ENCODE measurements around the gene STIM2.
A peak's percentile ranks its signal among the peaks of the same experiment; 100 is the strongest.
"Not testable (repeated sequence)": the region's sequence is repeated elsewhere in the genome, so short reads cannot be mapped to it uniquely, and the experiment has no call there.

STIM2 gene

DNA sequence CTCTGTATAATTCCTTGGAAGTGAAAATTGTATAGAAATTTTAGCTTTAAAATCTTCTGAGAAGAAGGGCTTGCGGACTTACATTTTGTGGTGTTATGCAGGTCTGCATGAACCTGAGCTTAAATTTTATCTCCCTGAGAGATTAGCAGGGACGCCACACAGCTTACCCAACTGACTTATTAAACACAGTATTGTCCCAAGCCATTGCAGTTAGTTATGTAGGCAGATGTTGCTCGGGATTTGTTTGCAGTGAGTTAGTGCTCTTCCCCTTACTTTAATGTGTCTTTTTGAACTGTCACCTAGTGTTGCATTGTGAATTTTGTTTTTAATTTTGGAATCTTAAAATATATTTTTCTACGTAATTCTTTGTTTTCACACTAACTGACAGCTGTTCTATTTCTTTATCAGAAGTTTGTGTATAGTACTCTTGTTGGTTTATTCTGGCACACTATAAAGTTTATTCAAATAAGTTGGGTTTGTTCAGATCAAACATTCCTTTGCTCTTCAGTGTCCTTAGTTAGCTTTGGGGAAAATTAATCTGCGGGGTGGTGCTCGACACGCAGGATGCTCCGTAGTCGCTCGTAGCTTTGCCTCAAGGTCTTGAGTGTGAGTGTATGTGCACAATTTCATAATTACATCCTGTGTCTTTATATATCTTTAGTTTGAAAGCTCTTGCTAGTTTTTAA is 145.4 kb downstream of the STIM2 start:
- no peak for DNase-seq

DNA sequence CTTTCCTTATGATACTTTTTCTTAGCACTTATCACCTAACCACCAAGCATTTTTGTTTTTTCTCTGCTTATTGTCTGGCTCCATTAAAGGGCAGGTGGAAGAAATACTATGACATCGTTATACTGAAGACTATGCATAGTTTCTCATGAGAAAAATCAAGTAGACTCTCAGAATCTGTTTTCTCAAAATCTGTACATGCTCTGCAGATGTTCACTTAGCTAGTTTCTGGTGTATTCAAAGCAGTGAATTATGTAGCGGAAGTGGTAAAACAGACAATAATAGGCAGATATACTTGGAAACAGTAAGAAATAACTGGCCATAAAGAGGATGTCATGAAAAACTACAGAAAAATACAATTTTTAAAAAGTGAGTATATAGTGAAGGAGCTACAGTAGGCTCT is 146.0 kb downstream of the STIM2 start:
- DNase-seq = no peak

DNA sequence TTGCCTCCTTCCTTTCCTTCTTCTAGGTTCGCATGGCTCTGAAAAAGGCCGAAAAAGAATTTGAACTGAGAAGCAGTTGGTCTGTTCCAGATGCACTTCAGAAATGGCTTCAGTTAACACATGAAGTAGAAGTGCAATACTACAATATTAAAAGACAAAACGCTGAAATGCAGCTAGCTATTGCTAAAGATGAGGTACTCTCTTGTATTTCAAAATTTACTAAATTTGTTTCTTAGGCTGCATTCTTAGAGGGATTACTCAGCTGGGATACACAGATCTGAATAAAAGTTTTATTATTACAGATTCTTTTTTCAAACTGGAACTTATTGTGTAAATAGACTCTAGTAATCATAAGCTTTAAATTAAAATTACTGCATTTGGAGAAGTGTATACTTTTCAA is 146.9 kb downstream of the STIM2 start:
- no peak for DNase-seq

DNA sequence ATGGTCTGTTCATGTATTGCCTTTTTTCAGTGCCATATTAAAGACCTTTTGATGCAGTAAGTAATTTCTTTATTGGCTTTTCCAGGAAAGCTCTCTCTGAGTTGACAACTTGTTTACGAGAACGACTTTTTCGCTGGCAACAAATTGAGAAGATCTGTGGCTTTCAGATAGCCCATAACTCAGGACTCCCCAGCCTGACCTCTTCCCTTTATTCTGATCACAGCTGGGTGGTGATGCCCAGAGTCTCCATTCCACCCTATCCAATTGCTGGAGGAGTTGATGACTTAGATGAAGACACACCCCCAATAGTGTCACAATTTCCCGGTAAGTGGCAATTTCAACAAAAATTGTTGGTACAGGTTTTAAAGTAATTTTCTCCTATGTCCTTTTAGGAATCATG is 148.0 kb downstream of the STIM2 start:
- DNase-seq = no peak

DNA sequence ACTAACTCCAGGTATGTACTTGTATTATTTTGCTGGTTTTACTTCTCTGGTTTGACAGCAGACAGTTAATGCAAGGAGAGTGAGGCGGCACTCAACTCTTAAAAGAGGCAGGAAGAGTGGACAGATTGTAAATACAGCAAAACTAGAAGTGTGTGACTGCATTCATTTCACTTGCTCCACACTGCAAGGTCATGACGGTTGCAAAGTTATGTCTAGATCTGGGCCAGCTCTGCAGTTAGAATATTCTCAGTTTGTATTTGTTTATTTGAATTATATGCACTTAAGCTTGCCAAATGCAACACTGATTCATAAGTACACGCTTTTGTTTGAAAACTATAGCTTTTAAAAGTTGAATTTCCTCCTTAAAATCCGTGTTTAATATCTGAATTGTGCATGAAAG is 148.9 kb downstream of the STIM2 start:
- no peak for DNase-seq

DNA sequence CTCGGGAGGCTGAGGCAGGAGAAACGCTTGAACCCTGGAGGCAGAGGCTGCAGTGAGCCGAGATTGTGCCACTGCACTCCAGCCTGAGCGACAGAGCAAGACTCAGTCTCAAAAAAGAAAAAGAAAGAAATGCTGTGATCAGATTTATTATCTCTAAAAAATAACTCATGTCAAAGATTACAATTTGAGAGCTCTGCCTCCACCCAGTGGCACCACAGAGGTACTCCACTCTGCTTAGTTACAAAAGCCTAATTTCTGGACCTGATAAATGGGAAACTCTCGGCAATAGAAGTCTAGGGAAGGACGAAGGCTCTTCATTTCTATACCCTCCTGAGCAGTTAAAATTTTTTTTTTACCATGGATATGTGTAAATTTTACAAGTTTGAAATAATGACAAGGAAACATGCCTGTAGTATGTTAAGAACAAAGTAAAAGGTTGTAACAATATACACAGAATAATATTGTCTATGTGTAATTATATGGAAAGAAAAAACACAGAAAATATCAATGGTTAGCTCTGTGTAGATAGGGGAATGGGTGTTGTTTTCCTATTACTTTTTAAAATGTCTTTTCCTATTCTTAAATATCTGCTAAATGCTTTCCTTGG is 149.8 kb downstream of the STIM2 start:
- peak; percentile 34 for DNase-seq

DNA sequence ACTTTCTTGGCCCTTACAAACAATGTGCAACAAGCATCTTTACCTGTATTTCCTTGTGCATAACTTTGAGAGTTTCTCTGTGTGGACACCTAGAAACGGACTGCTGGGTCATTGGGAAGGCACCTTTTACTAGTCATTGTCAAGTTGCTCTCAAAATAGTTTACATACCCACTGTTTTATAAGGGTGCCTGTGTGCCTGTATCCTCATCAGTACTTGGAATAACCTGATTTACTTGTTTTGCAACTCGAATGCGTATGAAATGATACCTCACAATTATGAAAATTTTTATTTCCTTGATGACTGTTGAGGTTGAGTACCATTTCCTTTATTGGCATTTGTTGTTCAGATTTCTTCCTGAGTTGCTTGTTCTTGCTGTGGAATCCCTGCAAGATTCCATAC is 150.8 kb downstream of the STIM2 start:
- DNase-seq = no peak

DNA sequence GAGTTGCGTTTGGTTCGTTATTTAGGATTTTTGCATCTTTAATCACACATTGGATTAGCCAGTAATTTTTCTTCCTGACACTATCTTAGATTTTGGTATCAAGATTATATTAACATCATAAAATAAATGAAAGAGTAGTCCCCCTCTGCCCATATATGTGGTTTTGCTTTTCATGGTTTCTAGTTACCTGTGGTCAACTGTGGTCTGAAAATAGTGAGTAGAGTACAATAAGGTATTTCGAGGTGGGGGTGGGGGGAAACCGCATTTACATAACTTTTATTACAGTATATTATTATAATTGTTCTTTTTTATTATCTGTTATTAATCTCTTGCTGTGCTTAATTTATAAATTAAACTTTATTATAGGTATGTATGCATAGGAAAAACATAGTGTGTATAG is 152.4 kb downstream of the STIM2 start:
- no peak for DNase-seq

DNA sequence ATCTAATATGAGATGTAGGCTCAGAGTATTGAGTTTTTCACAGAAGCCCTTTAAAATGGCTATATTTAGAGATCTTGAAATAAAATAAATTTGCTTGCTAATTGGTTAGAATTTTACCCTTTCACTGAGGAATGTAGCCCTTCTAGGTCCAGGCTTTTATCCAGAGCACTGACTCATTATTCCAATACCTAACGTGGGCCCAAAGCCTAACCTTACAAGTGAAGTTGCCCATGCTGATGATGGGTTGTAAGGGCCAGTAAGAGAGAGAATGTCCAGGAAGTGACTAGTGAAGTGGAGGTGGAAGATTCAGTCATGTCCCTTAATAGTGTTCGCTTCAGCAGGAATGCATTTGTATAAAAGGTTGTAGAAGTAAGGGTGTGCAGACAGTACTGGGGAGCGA is 155.9 kb downstream of the STIM2 start:
- no peak for DNase-seq

DNA sequence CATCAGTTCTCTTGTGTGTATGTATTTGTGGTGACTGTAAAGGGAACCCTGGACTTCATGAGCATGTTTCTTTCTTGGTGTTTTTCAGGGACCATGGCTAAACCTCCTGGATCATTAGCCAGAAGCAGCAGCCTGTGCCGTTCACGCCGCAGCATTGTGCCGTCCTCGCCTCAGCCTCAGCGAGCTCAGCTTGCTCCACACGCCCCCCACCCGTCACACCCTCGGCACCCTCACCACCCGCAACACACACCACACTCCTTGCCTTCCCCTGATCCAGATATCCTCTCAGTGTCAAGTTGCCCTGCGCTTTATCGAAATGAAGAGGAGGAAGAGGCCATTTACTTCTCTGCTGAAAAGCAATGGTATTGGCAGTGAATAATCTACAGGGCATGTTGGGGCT is 157.0 kb downstream of the STIM2 start:
- DNase-seq = no peak

DNA sequence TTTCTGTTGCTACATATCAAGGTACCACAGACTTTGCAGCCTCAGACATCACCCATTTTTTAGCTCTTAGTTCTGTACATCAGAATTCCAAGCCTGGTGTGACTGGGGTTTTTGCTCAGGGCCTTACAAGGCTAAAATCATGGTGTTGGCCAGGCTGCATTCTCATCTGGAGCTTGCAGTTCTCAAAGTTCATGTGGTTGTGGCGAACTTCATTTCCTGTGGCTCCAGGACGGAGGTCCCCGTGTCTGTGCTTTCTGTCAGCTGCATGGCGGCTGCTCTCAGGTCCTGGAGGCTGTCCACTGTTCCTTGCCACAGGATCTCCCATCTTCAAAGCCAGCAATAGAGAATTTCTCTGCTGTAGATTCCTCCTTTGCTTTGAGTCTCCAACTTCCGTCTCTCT is 157.4 kb downstream of the STIM2 start:
- no peak for DNase-seq

DNA sequence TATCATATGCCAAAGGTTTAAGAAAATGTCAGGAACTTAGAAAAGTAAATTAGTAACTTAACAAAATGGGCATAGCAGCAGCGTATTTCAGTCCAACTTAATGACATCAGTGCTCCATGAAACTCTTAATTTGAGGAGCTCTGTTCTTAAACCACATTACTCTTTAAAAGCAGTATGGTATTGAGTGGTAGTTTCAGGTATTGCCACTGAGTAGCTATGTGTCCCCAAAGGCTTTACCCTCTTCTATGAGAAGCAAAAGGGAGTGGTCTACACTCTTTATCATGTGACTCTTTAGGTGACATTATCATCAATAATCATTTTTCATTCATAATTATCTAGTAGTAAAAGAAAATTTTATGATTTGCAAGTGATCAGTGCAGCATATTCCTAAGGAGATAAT is 158.3 kb downstream of the STIM2 start:
- DNase-seq = no peak

DNA sequence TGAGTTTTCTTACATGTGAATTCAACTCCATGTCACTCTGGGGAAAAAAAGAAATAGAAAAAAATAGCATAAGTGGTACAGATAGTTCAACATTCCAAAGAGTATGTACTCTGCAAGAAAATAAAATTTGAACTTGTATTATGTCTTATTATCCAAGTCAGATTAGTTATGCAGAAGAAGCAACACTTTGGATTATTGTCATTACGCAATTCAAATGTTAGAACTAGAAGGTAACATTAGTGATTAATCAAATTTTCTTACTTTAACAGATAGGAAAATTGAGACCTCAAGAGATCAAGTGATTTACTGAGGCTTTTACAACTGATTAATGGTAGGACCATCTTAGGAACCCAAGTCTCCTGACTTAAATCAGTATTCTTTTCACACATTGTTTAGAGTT is 159.1 kb downstream of the STIM2 start:
- no peak for DNase-seq

DNA sequence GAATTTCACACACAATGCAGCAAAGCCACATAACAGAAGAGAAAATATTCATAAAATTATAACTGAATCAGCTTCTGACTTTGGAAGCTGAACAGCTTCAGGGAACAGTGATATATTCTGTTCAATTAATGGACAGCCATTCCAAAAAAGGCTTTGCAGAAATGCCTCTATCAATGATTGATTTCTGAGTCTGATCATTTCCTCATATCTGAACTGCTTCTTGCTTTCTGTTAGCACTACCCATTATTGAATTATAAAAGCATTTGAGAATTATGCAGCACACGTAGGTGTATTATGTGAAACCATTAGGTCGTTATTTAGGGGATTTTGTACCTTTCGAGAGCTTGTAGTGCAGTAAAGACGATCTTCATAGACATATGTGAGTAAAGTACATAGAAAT is 159.6 kb downstream of the STIM2 start:
- no peak for DNase-seq

DNA sequence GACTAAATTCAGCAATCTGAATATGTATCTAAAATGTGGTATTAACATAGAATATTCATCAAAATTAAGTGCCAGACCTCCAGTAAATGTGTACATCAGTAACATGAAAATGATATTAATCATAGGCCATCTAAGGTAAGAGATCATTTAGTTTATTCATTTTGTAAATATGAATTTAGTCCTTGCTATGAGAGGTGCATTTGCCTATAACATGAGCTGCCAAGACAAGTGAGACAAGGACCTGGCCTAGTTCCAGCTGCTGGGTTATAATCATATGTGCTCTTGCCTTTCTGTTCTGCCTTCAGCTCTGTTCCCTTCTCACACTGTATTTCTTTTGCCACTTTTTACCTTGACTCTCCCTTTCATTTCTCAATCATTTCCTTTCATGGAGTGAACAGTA is 160.0 kb downstream of the STIM2 start:
- no peak for DNase-seq

DNA sequence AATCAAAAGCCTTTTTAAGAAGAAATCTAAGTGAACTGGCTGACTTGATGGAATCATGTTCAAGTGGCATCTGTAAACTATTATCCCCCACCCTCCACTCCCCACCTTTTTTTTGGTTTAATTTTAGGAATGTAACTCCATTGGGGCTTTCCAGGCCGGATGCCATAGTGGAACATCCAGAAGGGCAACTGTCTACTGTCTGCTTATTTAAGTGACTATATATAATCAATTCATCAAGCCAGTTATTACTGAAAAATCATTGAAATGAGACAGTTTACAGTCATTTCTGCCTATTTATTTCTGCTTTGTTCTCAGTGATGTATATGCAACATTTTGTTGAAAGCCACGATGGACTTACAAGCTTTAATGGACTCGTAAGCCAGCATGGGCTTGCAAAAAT is 162.3 kb downstream of the STIM2 start:
- DNase-seq = no peak

DNA sequence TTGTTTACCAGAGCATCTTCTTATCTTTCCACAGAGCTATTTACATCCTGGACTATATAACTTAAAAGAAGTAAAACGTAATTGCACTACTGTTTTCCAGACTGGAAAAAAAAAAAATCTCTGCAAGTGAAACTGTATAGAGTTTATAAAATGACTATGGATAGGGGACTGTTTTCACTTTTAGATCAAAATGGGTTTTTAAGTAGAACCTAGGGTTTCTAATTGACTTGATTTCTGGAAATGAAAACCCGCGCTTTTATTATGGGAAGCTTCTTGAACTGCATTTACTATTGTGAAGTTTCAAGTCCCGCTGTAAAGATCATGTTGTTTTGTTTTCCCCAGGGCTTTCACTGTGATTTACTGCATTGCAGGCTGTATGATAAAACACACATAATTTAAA is 162.7 kb downstream of the STIM2 start:
- no peak for DNase-seq

DNA sequence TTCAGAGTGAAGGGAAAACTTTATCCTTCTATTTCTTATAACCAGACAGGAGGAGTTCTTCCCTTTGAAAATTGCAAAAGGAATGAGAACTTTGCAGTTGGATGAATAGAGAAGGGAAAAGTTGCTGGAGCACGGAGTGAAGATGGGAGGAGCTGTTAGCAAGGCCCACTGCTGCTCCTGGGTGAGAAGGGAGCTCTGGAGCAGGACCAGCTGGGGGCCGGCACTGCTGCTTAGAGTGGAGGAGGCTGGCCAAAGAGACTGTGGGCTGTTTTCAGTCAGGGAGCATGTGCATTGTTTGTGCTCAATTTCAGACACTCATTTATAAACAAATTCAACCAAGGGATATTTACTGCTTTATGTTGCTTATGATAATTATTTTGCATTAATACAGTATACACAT is 164.2 kb downstream of the STIM2 start:
- DNase-seq = no peak

DNA sequence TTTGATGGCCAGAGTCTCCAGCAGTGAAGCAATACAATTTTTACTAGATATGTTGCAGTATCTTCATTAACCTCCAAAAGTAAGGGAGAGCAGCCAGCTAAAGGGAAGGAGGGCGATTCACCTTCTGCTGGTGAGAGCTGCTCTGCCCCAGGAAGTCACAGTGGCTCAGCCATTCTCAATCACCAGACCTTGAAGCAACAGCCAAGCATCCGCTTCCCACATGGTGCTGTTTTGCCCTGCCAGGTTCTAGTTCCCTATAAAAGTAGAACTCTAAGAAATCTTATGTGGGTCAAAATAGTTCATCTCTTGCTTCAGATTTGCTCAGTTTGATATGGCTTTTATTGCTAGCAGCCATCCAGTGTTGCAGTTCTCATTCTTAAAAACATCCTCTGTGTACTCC is 166.8 kb downstream of the STIM2 start:
- DNase-seq = no peak

DNA sequence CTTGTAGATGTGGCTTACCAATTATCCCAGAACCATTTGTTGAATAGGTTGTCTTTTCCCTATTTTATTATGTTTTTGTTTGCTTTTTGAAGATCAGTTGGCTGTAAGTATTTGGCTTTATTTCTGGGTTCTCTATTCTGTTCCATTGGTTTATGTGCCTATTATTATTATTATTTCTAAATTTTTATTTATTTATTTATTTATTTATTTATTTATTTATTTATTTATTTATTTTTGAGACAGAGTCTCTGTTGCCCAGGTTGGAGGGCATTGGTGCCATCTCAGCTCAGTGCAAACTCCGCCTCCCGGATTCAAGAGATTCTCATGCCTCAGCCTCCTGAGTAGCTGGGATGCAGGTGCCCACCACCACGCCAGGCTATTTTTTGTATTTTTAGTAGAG is 174.5 kb downstream of the STIM2 start:
- DNase-seq = not testable (repeated sequence)

DNA sequence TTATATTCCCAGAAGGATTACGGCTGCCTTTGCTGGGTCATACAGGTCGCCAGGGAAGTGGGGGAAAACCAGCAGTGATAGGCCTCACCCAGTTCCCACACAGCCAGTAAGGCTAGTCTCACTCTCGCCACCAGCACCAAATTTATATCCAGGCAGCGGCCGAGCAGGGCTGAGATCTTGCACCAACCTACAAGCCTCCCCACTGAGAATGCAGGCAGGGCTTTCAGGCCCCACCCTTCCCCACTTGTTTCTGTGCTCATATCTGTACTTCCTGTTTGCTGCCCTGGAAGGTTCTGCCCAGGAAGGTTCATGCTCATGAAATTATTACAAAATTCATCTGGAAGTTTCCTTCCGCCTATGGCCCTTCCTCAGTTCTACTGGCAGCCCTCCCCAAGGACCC is 179.7 kb downstream of the STIM2 start:
- no peak for DNase-seq

DNA sequence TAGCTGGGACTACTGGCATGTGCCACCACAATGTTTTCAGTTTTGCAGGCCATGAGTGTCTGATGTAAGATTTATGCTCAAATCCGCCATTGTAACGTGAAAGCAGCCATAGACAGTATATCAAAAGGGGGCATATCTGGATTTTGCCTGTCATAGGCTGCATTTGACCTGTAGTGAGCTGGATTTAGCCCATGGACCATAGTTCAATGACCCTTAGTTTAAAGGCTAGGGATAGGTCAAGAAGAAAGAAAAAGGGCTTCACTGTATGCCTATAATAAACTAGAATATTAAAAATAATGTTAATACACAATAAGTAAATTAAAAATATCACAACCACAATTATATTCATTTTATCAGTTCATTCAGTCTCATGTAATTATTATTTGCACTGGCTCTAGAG is 181.8 kb downstream of the STIM2 start:
- DNase-seq = no peak

DNA sequence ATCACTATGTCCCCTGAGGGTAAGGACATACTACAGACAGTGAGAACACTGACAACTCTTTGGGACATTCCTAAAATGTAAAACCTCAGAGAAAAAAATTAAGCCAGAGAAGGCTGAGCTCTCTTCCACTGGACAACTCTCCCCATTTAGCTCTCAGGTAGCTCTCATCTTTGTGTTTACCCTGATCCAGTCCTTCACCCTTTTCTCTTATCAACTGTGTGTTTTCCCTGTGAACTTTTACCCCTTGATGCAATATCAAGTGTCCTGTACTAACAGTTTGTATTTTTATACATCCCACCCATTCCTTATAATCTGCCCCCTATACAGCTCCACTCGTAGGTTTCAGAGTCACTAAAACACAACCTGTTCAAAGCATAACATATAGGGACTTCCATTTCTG is 182.6 kb downstream of the STIM2 start:
- DNase-seq = no peak

DNA sequence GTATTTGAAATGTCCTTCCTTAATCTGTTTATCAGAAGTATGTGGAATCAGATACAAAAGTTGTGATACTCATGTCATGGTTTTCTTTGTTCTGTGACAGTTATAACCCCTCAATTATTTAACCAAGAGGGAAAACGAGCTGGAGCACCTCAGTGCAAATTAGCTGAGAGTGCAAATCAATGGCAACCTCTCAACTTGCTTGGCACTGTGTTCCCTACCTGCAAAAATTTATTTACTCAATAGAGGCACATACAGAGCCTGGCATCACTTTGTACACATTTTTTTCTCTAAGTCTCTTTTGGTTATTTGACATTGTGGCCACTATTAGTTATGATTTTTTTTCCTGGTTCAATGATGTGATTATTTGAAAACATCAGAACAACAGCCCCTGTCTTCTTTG is 186.2 kb downstream of the STIM2 start:
- DNase-seq = no peak
